WERI-Rb-1 (cell line): ENCODE data around the gene ROBO4.

Experiments
- DNase-seq: peaks from one replicate; pipeline ENCODE4 v3.0.0-alpha.2; 2020
- H3K27ac ChIP-seq: fragments of 250-450 bp; sonication (Bioruptor Pico); 2 replicates; pipeline ENCODE4 v1.5.1; 2020; ENCODE audit warnings: mild to moderate bottlenecking, moderate library complexity
- H3K27me3 ChIP-seq: fragments of 250-450 bp; sonication (Bioruptor Pico); 2 replicates; pipeline ENCODE4 v1.5.1; 2021; ENCODE audit warnings: mild to moderate bottlenecking, low read depth, moderate library complexity; ENCODE audit not compliant: insufficient read depth, severe bottlenecking
- H3K36me3 ChIP-seq: fragments of 250-450 bp; sonication (Bioruptor Pico); 2 replicates; pipeline ENCODE4 v1.5.1; 2020; ENCODE audit warnings: mild to moderate bottlenecking, moderate library complexity
- H3K4me3 ChIP-seq: 2 replicates; pipeline ENCODE4 v1.5.1; 2011; ENCODE audit warnings: low read depth, mild to moderate bottlenecking, control low read depth, low read length
- H3K9me3 ChIP-seq: fragments of 250-450 bp; sonication (Bioruptor Pico); 2 replicates; pipeline ENCODE4 v1.5.1; 2021; ENCODE audit warnings: mild to moderate bottlenecking, moderate library complexity; ENCODE audit not compliant: severe bottlenecking
- TF ChIP-seq, protein P1 (sequence below): IDR thresholded peaks from 2 replicates; pipeline ENCODE4 v1.5.1; 2011; ENCODE audit warnings: low read depth, mild to moderate bottlenecking, control low read depth, inconsistent platforms, low read length

Gene ROBO4

DNA sequence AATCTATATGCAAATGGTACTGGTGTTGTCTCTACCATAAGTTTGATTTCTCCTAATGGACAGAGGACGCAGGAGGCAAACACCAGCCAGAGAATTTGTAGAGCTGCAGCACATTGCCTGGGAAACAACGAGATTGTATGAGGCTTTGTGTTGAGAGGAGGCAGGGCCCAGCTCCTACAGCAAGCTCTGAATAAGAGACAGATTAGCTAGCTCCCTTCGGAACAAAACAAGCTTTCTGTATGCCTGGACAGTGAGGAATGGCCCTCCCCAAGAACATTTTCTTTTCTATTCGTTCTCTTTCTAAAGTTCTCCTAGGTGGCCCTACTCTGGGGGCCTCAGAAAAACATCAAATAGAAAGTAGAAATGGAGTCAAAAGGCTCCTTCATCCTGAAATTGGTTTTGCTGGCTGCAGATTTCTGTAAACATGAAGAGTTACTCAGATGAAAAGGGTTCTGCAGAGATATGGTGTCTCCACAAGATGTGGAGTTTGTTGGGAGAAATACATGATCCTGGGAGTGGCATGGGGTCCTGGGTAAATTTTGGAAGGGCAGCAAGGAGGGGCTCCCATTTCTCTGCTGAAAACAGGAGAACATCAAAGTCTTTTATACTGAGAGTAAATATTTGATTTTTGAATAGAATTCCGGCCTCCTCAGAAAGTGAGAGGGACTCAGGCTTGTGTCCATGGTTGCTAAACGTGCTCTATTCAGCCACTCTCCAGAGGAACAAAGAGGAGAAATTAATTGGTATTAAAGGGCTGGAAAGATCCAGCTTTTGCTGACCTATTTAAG is 45.0 kb upstream of the ROBO4 start:
- no peak overlapping the region for H3K4me3 ChIP-seq
- TF ChIP-seq, protein P1, sequence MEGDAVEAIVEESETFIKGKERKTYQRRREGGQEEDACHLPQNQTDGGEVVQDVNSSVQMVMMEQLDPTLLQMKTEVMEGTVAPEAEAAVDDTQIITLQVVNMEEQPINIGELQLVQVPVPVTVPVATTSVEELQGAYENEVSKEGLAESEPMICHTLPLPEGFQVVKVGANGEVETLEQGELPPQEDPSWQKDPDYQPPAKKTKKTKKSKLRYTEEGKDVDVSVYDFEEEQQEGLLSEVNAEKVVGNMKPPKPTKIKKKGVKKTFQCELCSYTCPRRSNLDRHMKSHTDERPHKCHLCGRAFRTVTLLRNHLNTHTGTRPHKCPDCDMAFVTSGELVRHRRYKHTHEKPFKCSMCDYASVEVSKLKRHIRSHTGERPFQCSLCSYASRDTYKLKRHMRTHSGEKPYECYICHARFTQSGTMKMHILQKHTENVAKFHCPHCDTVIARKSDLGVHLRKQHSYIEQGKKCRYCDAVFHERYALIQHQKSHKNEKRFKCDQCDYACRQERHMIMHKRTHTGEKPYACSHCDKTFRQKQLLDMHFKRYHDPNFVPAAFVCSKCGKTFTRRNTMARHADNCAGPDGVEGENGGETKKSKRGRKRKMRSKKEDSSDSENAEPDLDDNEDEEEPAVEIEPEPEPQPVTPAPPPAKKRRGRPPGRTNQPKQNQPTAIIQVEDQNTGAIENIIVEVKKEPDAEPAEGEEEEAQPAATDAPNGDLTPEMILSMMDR, result no peak
- no peak for DNase-seq
- no peaks in the 10 kb centered on the region for H3K36me3 ChIP-seq
- H3K27ac ChIP-seq, result no peak overlapping the region
- no peaks in the 10 kb centered on the region for H3K27me3 ChIP-seq
- H3K9me3 ChIP-seq, result no peaks in the 10 kb centered on the region

GRCh38 chr11:124941703-124942102 is 44.0 kb upstream of the ROBO4 start:
- no peak overlapping the region for H3K4me3 ChIP-seq
- no peaks in the 10 kb centered on the region for H3K36me3 ChIP-seq
- TF ChIP-seq, protein P1, result no peak
- no peaks in the 10 kb centered on the region for H3K9me3 ChIP-seq
- H3K27ac ChIP-seq, result no peak overlapping the region
- H3K27me3 ChIP-seq, result no peaks in the 10 kb centered on the region
- DNase-seq, result no peak

DNA sequence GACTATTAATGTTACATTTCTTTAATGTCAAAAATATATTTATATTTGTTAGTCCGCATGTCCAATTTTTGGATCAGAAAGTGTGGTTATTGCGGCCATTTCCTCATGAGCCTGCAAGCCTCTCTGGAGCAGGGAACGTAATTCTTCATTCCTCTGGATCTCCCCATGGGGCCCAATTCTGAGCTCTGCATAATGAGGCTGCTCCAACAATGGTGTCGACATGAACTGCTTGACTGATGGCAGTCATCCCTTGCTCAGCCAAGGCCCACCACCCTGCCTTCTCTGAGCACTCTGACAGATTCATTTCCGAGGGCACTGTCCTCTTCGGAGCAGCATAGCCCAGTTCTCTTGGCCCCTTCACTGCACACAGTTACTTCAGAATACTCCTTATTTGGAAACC is 41.3 kb upstream of the ROBO4 start:
- Histone ChIP-seq H3K36me3 (no peaks in the 10 kb centered on the region), H3K4me3 (no peak overlapping the region), H3K9me3 (no peaks in the 10 kb centered on the region), H3K27me3 (no peaks in the 10 kb centered on the region), H3K27ac (no peak overlapping the region)
- TF ChIP-seq, protein P1, result no peak
- DNase-seq, result no peak

DNA sequence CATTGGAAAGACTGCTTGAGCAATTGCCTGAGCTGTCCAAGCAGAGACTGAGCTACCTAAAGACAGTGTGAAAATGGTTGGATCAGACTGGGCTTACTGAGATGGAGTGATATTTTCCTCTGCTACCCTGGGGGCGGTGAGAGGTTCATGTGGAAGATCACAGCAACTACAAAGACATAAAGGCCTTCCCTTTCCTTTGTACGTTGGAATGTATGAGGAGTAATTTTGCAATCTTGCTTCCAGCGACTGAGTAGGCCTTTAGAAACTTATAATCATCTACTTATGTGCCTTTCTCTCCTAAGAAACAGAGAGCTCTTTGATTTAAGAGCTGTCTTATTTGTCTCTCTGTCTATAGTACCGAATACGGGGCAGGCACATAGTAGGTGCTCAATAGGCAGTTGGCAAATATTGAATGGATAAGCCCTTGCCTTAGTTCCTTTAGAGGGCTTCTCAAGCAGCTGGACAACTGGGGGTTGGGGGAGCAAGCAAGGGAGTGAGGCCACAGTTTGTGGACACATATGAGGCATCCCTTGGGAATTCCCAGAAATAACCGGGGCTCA is 40.6 kb upstream of the ROBO4 start:
- Histone ChIP-seq H3K27me3 (no peaks in the 10 kb centered on the region), H3K9me3 (no peaks in the 10 kb centered on the region), H3K36me3 (no peaks in the 10 kb centered on the region), H3K27ac (no peak overlapping the region), H3K4me3 (no peak overlapping the region)
- DNase-seq, result no peak
- TF ChIP-seq, protein P1, result no peak

DNA sequence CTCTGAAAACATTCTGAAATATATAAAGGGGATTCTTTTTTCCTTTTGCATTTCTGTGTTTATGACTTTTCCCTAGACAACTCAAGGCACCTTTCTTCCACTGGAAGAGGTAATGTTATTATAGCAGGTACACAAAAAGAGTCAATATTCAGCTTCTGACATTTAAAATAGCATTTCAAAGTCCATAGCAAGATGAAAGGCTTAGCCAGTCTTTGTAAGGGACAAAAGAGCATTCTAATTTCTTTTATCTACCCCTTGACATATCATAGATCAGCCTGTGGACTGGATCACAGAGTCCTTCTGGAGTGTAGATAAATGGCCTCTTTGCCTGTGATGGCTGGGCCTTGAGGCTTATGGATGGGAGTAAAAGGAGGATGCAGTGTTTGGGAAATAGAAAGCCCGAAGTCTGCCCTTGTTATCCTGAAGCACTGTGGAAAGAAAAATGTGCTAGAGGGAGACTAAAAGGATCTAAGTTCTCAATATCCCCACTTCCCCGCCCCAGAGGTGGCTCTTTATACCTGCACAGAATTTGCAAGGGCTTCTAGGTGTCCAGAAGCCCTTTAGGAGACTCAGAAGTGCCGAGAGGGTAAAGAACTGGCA is 39.8 kb upstream of the ROBO4 start:
- Histone ChIP-seq H3K27ac (no peak overlapping the region), H3K4me3 (no peak overlapping the region), H3K9me3 (no peaks in the 10 kb centered on the region), H3K36me3 (no peaks in the 10 kb centered on the region), H3K27me3 (no peaks in the 10 kb centered on the region)
- no peak for DNase-seq
- TF ChIP-seq, protein P1, result no peak
